Body of pancreas (tissue), 4 donors: ENCODE measurements around the gene CS.

Experiments used
- CTCF ChIP-seq, 7 experiments: fragments of 450-650 bp in 4 of 7; fragments of 200-600 bp in 3 of 7; sonication (generic) in 3 of 7; IDR thresholded peaks; one replicate each; pipeline ENCODE4 v1.5.1; 2016 to 2019; ENCODE audit warnings: antibody characterized with exemption in 7 of 7
- POLR2A ChIP-seq, 3 donors: fragments of 450-650 bp; IDR thresholded peaks; one replicate each; pipeline ENCODE4 v1.6.1; 2016; ENCODE audit warnings: antibody characterized with exemption in 3 of 3, mild to moderate bottlenecking in 2 of 3

- TF ChIP-seq CTCF (IDR thresholded peaks at IDR 0.05): no peak
- no peak for TF ChIP-seq POLR2A (IDR thresholded peaks at IDR 0.05)
These were observed 70.2 kb downstream of the CS start, which contains the start of gene SLC39A5 for GRCh38 chr12:56229916-56230431.
